Measurements from ENCODE around the gene KIRREL1.

KIRREL1 gene

DNA sequence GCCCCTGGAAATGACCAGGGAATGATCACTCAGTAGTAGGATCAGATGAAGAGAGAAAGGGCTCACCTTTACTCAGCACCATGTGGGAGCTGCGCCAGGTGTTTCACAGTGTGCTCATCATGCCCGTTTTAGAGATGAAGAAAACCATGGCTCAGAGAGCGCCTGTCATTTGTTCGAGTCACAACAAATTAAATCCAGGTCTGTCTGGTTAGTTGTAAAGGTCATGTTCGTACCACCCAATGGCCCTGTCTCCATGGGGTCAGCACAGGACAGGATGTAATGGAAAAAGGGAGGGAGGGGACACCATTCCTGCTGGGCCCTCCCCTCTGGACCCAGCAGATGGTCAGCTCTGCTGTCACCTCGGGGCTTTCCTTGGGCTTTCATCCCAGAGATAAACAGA lies 15.2 kb downstream of the KIRREL1 start:
- H3K9ac ChIP-seq (ENCODE audit: low read depth, low read length): no peak overlapping the region
- H3K4me2 ChIP-seq (ENCODE audit: insufficient read depth, low read length): no peak overlapping the region
- peaks cover 43% of the 10 kb centered on the region for H4K20me1 ChIP-seq (ENCODE audit: insufficient read depth, low read length)
- TF ChIP-seq, protein P1, sequence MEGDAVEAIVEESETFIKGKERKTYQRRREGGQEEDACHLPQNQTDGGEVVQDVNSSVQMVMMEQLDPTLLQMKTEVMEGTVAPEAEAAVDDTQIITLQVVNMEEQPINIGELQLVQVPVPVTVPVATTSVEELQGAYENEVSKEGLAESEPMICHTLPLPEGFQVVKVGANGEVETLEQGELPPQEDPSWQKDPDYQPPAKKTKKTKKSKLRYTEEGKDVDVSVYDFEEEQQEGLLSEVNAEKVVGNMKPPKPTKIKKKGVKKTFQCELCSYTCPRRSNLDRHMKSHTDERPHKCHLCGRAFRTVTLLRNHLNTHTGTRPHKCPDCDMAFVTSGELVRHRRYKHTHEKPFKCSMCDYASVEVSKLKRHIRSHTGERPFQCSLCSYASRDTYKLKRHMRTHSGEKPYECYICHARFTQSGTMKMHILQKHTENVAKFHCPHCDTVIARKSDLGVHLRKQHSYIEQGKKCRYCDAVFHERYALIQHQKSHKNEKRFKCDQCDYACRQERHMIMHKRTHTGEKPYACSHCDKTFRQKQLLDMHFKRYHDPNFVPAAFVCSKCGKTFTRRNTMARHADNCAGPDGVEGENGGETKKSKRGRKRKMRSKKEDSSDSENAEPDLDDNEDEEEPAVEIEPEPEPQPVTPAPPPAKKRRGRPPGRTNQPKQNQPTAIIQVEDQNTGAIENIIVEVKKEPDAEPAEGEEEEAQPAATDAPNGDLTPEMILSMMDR (IDR thresholded peaks at IDR 0.05; ENCODE audit: borderline replicate concordance, extremely low read depth, low read length, poor library complexity, severe bottlenecking): no peak
- TF ChIP-seq EZH2 (IDR thresholded peaks at IDR 0.05; ENCODE audit: borderline replicate concordance, low read depth, low read length, severe bottlenecking): no peak
- H3K27me3 ChIP-seq (ENCODE audit: insufficient read depth, low read length, poor library complexity): no peaks in the 10 kb centered on the region
- peaks cover 4% of the 10 kb centered on the region for H3K79me2 ChIP-seq (ENCODE audit: insufficient read depth, low read length)
- no peaks in the 10 kb centered on the region for H3K4me1 ChIP-seq (ENCODE audit: insufficient read depth, low read length)
- no peaks in the 10 kb centered on the region for H3K9me3 ChIP-seq (ENCODE audit: insufficient read depth, low read length, severe bottlenecking)
- H3K27ac ChIP-seq (ENCODE audit: low read length): no peak overlapping the region
- ATAC-seq (ENCODE audit: insufficient read depth, low read depth): no peak
- no peaks in the 10 kb centered on the region for H3K36me3 ChIP-seq (ENCODE audit: insufficient read depth, low read length)
- H2AFZ ChIP-seq (ENCODE audit: low read depth, low read length): no peak overlapping the region
- H3K4me3 ChIP-seq (ENCODE audit: low read depth in 1 of 2, low read length in 2 of 2): no peak overlapping the region
- no peak for DNase-seq

DNA sequence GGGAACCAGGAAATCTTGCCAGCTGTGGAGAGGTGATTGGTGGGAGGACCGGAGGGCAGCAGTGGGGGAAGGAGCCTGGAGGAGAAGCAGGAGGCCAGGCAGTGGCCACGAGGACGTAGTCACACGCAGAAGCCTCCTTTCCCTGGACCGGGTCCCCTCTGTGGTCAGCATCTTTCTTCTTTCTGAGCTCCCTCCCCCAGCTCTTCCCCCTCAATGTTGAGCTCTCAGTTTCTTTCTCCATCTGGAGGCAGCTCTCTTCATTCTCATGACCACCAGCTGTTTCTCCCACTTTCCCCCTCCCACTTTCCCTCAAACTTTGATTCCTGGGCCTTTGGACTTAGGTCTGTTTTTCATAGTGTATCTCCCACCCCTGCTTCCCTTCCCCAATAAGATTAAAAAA lies 18.3 kb downstream of the KIRREL1 start:
- H3K79me2 ChIP-seq (ENCODE audit: insufficient read depth, low read length): peaks cover 5% of the 10 kb centered on the region; the same call in 1 of the 2 replicates
- no peak overlapping the region for H3K4me2 ChIP-seq (ENCODE audit: insufficient read depth, low read length)
- no peaks in the 10 kb centered on the region for H3K36me3 ChIP-seq (ENCODE audit: insufficient read depth, low read length)
- H3K9ac ChIP-seq (ENCODE audit: low read depth, low read length): no peak overlapping the region
- H3K4me1 ChIP-seq (ENCODE audit: insufficient read depth, low read length): no peaks in the 10 kb centered on the region
- DNase-seq: no peak
- H3K4me3 ChIP-seq (ENCODE audit: low read depth in 1 of 2, low read length in 2 of 2): no peak overlapping the region
- TF ChIP-seq, protein P1 (IDR thresholded peaks at IDR 0.05; ENCODE audit: borderline replicate concordance, extremely low read depth, low read length, poor library complexity, severe bottlenecking): no peak
- no peak for TF ChIP-seq EZH2 (IDR thresholded peaks at IDR 0.05; ENCODE audit: borderline replicate concordance, low read depth, low read length, severe bottlenecking)
- H3K27me3 ChIP-seq (ENCODE audit: insufficient read depth, low read length, poor library complexity): no peaks in the 10 kb centered on the region
- ATAC-seq (ENCODE audit: insufficient read depth, low read depth): no peak
- H3K27ac ChIP-seq (ENCODE audit: low read length): no peak overlapping the region
- H4K20me1 ChIP-seq (ENCODE audit: insufficient read depth, low read length): peaks cover 47% of the 10 kb centered on the region
- H3K9me3 ChIP-seq (ENCODE audit: insufficient read depth, low read length, severe bottlenecking): no peaks in the 10 kb centered on the region
- no peak overlapping the region for H2AFZ ChIP-seq (ENCODE audit: low read depth, low read length)

DNA sequence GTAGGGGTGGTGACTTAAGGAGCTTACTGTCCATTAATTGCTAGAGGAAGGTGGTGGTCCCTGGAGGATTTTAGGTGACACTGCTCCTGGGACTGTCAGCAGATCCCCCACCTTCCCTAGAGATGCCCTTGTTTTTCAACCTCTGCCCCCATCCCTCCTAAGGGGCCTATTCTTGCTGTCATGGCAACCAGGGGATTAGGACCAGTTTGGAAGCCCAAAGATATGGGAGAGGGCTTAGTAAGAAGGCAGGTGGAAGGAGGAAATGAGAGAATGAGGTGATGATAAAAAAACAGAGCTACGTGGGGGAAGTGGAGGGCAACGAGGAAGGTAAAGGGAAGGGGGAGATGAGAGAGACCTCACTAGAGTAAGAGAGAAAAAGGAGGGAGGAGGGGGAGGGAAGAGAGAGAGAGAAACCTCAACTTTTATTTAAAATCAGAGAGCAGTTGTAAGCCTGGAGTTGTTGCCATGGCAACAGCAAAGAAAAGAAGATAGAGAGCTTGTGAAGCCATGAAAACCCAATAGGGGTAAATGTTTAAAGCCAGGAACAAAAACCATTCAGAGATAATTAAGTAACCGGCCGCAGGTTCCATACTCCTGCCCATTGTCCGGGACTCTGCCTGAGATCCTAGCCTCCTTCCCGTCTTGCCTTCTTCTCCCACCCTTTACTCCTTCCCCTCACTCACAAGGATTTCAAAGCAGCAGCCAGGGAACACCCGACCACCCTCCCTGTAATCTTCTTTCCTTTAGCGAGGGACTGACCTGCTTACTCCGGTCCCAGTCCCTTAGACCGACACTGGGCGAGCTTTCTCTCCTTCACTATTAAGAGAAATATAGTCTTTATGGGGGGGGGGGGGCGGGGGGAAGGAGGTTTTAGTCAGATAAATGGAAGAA lies 20.6 kb downstream of the KIRREL1 start:
- Histone ChIP-seq H3K9ac (ENCODE audit: low read depth, low read length) (no peak overlapping the region), H3K27me3 (ENCODE audit: insufficient read depth, low read length, poor library complexity) (no peaks in the 10 kb centered on the region), H3K79me2 (ENCODE audit: insufficient read depth, low read length) (peaks cover 7% of the 10 kb centered on the region; the same call in 1 of the 2 replicates), H3K36me3 (ENCODE audit: insufficient read depth, low read length) (no peaks in the 10 kb centered on the region), H3K4me1 (ENCODE audit: insufficient read depth, low read length) (no peaks in the 10 kb centered on the region), H2AFZ (ENCODE audit: low read depth, low read length) (no peak overlapping the region), H4K20me1 (ENCODE audit: insufficient read depth, low read length) (peaks cover 44% of the 10 kb centered on the region), H3K4me3 (ENCODE audit: low read depth in 1 of 2, low read length in 2 of 2) (no peak overlapping the region), H3K9me3 (ENCODE audit: insufficient read depth, low read length, severe bottlenecking) (no peaks in the 10 kb centered on the region), H3K4me2 (ENCODE audit: insufficient read depth, low read length) (no peak overlapping the region), H3K27ac (ENCODE audit: low read length) (no peak overlapping the region)
- TF ChIP-seq, protein P1 (IDR thresholded peaks at IDR 0.05; ENCODE audit: borderline replicate concordance, extremely low read depth, low read length, poor library complexity, severe bottlenecking): no peak
- DNase-seq (no peak), ATAC-seq (ENCODE audit: insufficient read depth, low read depth) (no peak)
